ENCODE results near the gene ZNF423.

DNA sequence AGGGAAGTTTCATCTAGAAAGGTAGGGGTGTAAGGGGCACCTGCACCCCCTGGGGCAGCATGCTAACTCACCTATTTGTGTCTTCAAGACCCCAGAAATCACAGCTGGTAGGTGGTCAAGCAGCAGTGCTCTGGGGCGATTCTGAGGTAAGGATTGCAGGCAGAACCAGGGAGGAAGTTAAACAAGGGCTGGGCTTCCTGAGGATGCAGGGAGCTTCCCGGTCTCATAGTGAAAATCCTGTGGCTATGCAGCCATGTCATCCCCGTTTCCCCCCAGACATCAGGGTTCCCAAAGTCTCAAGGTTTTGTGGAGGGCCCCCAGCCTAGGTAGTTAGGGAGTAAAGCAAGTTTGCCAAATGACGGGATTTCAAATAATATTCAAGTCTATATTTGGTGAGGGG, 403.8 kb downstream of the ZNF423 start:
- TF ChIP-seq MXI1 (IDR thresholded peaks at IDR 0.05; ENCODE audit: low read depth, low read length) (no peak), FOXJ3 (CRISPR knock-in tag; IDR thresholded peaks at IDR 0.05) (no peak)
- TF ChIP-seq, protein P1, sequence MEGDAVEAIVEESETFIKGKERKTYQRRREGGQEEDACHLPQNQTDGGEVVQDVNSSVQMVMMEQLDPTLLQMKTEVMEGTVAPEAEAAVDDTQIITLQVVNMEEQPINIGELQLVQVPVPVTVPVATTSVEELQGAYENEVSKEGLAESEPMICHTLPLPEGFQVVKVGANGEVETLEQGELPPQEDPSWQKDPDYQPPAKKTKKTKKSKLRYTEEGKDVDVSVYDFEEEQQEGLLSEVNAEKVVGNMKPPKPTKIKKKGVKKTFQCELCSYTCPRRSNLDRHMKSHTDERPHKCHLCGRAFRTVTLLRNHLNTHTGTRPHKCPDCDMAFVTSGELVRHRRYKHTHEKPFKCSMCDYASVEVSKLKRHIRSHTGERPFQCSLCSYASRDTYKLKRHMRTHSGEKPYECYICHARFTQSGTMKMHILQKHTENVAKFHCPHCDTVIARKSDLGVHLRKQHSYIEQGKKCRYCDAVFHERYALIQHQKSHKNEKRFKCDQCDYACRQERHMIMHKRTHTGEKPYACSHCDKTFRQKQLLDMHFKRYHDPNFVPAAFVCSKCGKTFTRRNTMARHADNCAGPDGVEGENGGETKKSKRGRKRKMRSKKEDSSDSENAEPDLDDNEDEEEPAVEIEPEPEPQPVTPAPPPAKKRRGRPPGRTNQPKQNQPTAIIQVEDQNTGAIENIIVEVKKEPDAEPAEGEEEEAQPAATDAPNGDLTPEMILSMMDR (IDR thresholded peaks at IDR 0.05): no peak
